Raji (cell line): Measurements from ENCODE around the gene IL21.

ENCODE experiments used
- POLR2A ChIP-seq: IDR thresholded peaks from 2 replicates; pipeline ENCODE4 v1.6.1; 2011; ENCODE audit warnings: low read depth, low read length, control low read depth; ENCODE audit not compliant: insufficient read depth

Gene IL21

DNA sequence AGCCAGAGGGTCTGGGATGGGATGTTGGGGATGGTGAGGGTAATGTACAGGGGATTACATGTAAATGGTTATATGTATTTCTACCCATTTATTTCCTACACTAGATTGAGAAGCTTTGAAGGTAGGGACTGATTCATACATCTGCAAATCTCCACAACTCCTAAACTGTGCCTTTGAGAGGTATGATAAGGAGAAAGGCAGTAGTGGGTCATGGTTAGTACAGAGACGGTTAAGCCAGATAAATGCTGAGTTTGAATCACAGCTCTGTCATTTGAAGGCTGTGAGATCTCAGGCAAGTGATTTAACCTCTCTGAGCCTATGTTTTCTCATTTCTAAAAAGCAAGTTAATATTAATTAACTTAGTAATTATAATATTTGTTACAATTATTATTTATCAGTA lies 29.3 kb upstream of the IL21 start:
- TF ChIP-seq POLR2A, result no peak

GRCh38 chr4:122647656-122648055 lies 26.8 kb upstream of the IL21 start:
- no peak for TF ChIP-seq POLR2A

DNA sequence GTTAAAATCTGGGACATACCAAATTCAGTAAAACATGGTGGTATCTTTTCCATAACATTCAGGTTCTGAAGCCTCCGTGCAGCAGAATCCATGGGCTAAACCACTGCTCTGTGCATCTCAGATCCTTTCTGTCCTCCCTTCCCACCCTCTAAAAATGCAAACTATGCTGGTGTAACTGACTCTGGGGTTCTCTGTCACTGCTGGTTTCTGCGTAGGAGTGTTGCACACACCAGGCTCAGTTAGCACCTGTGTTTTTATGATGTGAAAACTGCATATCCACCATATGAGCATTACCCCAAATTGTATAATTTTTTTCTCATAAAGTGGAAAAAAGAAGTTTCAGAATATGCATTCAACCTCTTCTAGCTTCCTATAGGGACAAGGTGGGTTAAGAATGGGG lies 22.4 kb upstream of the IL21 start:
- no peak for TF ChIP-seq POLR2A

- no peak for TF ChIP-seq POLR2A
Observed at GRCh38 chr4:122639181-122639580, 18.3 kb upstream of the IL21 start.

- TF ChIP-seq POLR2A, result no peak
Observed at GRCh38 chr4:122636697-122637096, 15.8 kb upstream of the IL21 start.

- TF ChIP-seq POLR2A, result no peak
Observed at GRCh38 chr4:122635205-122635604, 14.3 kb upstream of the IL21 start.

GRCh38 chr4:122633211-122633610 lies 12.3 kb upstream of the IL21 start:
- TF ChIP-seq POLR2A, result no peak

DNA sequence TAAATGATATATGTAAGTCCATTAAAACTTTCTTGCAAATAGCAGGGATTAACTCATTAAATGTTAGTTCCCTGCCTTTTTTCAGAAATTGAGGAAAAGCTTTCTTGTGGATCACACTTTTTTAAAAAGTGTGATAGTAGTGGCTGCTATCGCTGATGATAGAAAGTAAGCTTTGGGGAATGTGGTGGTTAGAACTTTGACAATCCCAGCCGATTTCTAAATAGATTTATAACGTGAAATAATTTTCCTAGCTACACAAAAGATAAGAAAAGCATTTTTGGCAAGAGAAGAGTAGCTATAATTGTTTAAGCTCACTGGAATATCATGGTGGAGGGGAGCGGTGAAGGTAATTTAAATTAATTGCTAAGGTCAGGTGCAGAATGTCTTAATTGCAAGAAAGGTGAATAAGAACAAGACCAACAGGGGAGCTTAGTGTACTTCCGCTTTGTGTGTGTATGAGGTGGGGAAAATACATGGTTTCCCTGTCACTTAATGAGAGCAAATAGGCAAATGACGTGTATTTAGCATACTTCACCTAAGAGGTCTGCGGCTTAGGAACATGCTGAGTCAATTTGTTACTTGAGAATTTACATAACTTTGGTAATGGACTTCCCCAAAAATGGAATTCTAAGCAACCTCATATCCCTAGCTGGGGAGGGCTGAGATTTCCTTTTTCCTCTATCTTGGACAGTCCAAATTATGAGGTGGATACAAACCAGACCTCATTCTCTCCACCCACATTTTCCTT lies 11.7 kb upstream of the IL21 start:
- TF ChIP-seq POLR2A, result no peak

DNA sequence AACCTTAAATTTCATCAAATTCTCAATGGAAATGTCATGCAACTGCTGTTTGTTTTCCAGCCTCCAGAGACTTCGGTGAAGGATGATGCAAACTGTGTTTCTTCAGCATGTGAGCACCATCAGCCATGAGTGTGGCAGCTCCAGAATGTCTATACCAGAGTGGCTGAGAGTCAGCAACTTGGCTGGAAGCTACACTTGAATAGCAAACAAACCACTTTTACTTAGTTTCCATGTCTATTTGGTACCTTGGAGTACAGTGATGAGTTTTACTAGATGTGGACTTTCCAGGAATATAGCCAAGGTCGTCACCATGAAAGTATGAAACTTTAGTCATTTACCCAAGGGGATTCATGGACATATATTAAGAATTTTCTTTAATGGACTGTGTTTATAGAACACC lies 4.3 kb upstream of the IL21 start:
- no peak for TF ChIP-seq POLR2A

DNA sequence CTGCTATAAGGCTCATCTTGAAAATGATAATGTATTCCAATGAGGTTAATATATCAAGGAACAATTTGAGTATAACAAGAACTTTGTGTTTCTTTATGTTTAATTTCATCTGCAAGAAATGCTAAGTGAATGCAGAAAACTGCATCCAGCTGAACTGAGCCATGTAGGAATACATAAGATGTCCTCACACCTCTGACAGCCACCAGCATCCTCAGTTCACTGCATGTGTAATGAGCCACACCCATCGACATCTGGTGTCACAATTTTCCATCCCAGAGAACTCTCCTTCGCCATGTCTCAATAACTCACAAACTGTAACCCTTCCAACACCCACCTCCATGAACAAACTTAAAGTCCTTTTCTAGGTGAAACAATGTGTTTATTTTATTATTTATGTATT lies 3.3 kb upstream of the IL21 start:
- TF ChIP-seq POLR2A, result no peak

GRCh38 chr4:122623637-122624166 lies 2.8 kb upstream of the IL21 start:
- TF ChIP-seq POLR2A, result no peak

- no peak for TF ChIP-seq POLR2A
Observed at GRCh38 chr4:122622400-122622799, 1.5 kb upstream of the IL21 start.

GRCh38 chr4:122619611-122620010 lies 1.3 kb downstream of the IL21 start:
- no peak for TF ChIP-seq POLR2A

- TF ChIP-seq POLR2A, result no peak
Observed at GRCh38 chr4:122617597-122618593, 3.0 kb downstream of the IL21 start.

DNA sequence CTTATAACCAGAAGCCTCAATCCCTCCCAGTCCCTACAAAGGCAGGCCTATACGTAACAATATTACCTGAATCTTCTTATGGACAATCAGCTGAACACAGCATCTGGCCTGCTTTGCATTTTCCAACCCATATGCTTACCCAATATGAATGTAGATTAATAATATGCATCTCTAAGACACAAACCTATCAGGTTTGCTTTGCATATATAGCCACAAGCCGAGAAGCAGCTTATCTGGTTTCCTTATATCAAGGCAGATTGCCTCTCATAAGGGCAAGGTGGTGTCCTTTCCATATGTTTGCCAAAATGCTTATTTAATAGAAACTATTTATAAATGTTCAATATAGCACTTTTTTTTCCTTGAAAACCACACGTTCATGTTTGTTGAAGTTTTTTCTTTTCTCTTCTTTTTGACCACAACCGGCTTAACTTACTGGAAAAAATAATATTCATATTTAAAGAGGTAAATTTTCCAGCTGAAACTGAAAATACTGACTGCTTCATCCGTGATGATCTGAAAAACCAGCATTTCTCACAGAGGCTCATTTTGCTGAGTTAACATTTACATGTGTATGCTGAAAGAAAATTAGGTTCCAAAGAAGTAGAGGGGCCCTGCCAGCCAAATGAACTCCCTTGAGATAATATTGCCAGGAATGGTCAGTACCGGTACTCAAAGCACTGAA lies 3.8 kb downstream of the IL21 start:
- TF ChIP-seq POLR2A, result no peak
